Testis (tissue), 3 donors: ENCODE measurements around the gene SIL1. TPM values are rescaled to one million over a fixed set of nuclear protein-coding genes. Genes with fewer than 3 reads are reported as not detected.
A peak's percentile ranks its signal among the peaks of the same experiment; 100 is the strongest.

Experiments
- DNase-seq: peaks from one replicate; pipeline ENCODE4 v3.0.0-alpha.2; 2019
- H3K27ac ChIP-seq, 2 donors: fragments of 200-600 bp; sonication (generic); one replicate each; pipeline ENCODE4 v1.5.1; 2019
- H3K27me3 ChIP-seq: fragments of 200-600 bp; sonication (generic); one replicate; pipeline ENCODE4 v1.5.1; 2019
- H3K36me3 ChIP-seq: fragments of 200-600 bp; sonication (generic); one replicate; pipeline ENCODE4 v1.5.1; 2017; ENCODE audit warnings: low read depth; ENCODE audit errors: missing control alignments
- H3K4me1 ChIP-seq: fragments of 200-600 bp; sonication (generic); one replicate; pipeline ENCODE4 v1.5.1; 2019
- H3K4me3 ChIP-seq, 2 donors: fragments of 200-600 bp; sonication (generic); one replicate each; pipeline ENCODE4 v1.5.1; 2017 to 2019
- H3K9me3 ChIP-seq: fragments of 200-600 bp; sonication (generic); one replicate; pipeline ENCODE4 v1.5.1; 2017
- POLR2A ChIP-seq: fragments of 450-650 bp; IDR thresholded peaks from one replicate; pipeline ENCODE4 v1.6.1; 2017; ENCODE audit warnings: antibody characterized with exemption, mild to moderate bottlenecking, moderate library complexity
- WGBS, 2 donors: methylation state at CpG; one replicate each; pipeline ENCODE4 v1.1.5; 2018; 5-methylcytosine and 5-hydroxymethylcytosine counted together
- intact Hi-C: fragments of 100-400 bp; cut with DNase I; formaldehyde crosslinking; loops from one replicate; pipeline ENCODE4 v1.15.1; 2023; ENCODE audit warnings: low total_unique reads
- polyA plus RNA-seq: library from polyadenylated mRNA; stranded (reverse); fragments of 350-450 nt; fragmentation: Illumina TruSeq; extraction: RNeasy Lipid Tissue Mini Kit (QIAGEN cat#74804); gene quantifications from one replicate; pipeline ENCODE4 v1.2.3, GENCODE V29; 2014; ENCODE audit warnings: low read depth, low replicate concordance; ENCODE audit not compliant: insufficient read depth
- total RNA-seq, 2 donors: library from RNA; depleted of rRNA; stranded (reverse); fragments of >200 nt; gene quantifications; one replicate each; pipeline ENCODE4 v1.2.3, GENCODE V29; 2016
- TF ChIP-seq, protein P1 (sequence below), 3 experiments: fragments of 450-650 bp in 2 of 3; fragments of 200-600 bp in 1 of 3; sonication (generic) in 1 of 3; IDR thresholded peaks; one replicate each; pipeline ENCODE4 v1.5.1; 2016 to 2019; ENCODE audit warnings: antibody characterized with exemption in 3 of 3, mild to moderate bottlenecking in 2 of 3, moderate library complexity in 1 of 3

Gene SIL1
- total and polyA plus RNA-seq, 3 donors from 2014 or later: 86.5 to 116 (median 98.2) TPM

DNA sequence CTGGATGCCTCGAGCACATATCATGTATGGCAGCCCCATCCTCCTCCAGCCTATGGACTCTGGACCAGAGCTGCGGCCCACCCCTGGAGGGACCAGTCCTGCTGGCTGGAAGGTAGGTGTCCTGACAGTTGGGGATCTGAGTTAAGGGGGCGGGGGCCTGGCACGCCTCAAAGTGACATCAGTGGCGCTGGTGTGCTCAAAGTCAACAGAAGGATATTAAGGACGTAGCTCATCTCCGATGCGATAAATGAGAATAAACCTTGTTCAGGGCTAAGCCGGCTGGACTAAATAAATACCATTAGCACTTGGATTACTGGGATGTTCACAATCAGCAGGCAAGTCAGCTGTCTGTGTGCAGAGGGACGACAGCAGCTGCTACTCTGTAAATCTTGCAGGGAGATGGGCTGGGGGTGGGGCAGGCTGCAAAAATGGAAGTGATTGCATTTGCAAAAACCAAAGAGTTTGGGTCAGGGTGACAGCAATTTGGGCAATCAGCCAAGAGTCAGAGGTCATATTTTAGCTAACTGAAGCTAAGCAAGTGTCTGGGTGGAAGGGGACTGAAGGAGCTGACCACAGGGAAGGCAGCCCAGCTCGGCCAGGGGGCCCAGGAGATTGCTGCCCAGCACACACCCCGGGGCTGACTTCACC is 243.0 kb downstream of the SIL1 start:
- H3K36me3 ChIP-seq: no peaks in the 10 kb centered on the region
- no peak overlapping the region for H3K27ac ChIP-seq
- no peak for TF ChIP-seq POLR2A
- TF ChIP-seq, protein P1, sequence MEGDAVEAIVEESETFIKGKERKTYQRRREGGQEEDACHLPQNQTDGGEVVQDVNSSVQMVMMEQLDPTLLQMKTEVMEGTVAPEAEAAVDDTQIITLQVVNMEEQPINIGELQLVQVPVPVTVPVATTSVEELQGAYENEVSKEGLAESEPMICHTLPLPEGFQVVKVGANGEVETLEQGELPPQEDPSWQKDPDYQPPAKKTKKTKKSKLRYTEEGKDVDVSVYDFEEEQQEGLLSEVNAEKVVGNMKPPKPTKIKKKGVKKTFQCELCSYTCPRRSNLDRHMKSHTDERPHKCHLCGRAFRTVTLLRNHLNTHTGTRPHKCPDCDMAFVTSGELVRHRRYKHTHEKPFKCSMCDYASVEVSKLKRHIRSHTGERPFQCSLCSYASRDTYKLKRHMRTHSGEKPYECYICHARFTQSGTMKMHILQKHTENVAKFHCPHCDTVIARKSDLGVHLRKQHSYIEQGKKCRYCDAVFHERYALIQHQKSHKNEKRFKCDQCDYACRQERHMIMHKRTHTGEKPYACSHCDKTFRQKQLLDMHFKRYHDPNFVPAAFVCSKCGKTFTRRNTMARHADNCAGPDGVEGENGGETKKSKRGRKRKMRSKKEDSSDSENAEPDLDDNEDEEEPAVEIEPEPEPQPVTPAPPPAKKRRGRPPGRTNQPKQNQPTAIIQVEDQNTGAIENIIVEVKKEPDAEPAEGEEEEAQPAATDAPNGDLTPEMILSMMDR (IDR thresholded peaks at IDR 0.05): no peak
- H3K9me3 ChIP-seq: no peaks in the 10 kb centered on the region
- no peak overlapping the region for H3K4me3 ChIP-seq
- 67 to 82% methylated on average over 12 of the region's 12 CpGs for WGBS, 2 donors
- intact Hi-C loops: no loop called here
- no peaks in the 10 kb centered on the region for H3K27me3 ChIP-seq
- peaks cover 24% of the 10 kb centered on the region for H3K4me1 ChIP-seq
- no peak for DNase-seq

DNA sequence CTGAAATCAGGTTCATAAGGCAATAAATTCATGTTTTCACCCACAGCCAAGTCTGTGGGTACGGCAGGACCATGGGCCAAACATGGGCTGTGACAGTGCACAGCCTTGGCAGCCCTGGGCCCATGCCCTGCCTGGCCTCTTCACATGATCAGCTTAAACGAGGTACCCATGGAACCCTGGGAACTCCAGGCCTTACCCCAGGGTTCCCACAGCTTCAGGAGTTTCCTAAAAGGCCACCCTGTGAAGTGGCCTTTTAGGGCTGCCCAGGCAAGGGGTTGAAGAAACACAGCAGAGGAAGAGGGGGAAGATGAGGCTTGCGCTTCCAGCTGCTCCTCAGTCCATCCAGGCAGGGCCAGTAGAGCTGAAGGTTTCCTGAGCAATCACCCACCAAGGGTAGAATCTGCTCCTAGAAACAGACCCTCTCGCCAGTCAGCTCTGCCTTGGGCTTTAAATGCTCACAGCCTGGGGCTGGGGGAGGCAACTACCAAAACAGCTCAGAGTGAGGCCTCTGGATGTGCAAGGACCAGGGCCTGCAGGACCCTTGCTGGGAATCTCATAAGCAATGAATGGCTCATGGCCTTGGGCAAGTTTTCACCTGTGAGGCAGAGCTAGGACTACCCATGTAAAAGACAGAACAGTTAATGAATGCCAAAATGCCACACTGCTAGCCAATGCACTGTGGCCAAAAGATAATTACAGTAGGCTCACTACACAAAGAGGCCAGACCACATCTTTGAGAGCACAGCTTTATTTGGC is 243.7 kb downstream of the SIL1 start:
- H3K27ac ChIP-seq: peak overlapping the region in 1 of 2 donors; percentile 68
- H3K4me1 ChIP-seq: peaks cover 31% of the 10 kb centered on the region
- no peak for DNase-seq
- H3K36me3 ChIP-seq: no peaks in the 10 kb centered on the region
- 84 to 90% methylated on average over 4 of the region's 4 CpGs for WGBS, 2 donors
- intact Hi-C loops: no loop called here
- TF ChIP-seq POLR2A: no peak
- TF ChIP-seq, protein P1 (IDR thresholded peaks at IDR 0.05): no peak
- no peaks in the 10 kb centered on the region for H3K27me3 ChIP-seq
- H3K4me3 ChIP-seq: no peak overlapping the region
- H3K9me3 ChIP-seq: no peaks in the 10 kb centered on the region

DNA sequence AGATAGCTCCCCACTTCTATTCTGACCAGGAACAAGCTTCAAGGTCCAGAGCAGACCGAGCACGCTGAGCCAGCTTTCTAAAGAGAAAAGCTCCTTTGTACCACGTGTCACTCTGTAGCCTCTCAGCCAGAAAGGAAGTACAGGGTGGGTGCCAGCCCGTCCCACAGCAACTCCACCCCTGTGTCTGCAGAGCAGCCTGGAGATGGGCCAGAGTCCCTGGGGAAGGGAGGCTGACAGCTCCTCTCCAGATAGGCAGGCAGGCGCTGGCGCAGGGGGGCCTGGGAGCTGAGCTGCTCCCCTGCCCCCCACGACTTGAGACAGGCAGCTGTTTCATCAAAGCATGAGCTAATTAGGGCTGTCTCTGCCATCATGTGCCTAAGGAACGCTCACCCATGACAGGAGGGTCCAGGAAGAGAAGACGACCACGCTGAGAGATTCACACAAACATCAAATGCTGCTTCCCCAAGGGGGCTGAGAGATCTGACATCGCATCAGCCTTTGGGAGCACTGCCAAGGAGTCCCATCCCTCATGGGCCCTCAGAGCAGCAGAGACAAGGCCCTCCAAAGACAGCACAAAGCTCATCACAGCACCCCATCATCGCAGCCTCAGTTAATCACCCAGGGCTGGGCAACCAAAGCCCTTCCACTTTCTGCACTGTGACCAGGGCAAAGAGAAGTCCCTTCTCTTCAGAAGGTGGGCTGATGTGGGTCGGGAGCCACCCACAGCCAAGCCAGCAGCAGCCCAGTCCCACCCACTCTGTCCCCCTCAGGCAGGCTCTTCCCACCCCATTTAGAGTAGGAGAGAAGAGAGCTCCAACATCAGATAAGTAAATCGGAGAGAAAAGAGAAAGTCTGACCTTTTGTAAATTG is 244.5 kb downstream of the SIL1 start:
- peak; percentile 92 for DNase-seq
- Histone ChIP-seq H3K9me3 (no peaks in the 10 kb centered on the region), H3K27me3 (no peaks in the 10 kb centered on the region), H3K36me3 (no peaks in the 10 kb centered on the region), H3K4me3 (no peak overlapping the region), H3K4me1 (peaks cover 39% of the 10 kb centered on the region), H3K27ac (peak overlapping the region; percentile 33 to 68)
- WGBS, 2 donors: 36 to 37% methylated on average over 10 to 14 of the region's 14 CpGs
- intact Hi-C loops: no loop called here
- TF ChIP-seq POLR2A: no peak
- TF ChIP-seq, protein P1 (IDR thresholded peaks at IDR 0.05): no peak

DNA sequence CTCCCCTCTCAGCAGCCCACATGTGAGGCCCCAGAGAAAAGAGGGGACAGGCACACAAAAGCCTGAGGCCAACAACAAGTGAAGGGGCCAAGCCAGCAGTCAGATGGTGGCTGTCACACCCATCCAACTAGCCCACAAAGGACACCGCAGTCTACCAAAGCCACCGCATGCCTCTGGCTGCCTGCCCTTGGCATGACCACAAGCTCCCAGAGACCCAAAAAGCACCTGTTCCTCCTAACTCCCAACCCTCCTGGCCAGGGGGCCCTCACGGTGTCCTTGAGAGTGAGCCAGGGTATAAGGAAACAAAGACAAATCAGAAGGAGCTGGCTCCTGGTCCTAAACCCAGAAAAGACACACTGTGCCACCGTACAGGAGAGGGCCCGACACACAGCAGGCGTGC is 245.2 kb downstream of the SIL1 start:
- Histone ChIP-seq H3K27me3 (no peaks in the 10 kb centered on the region), H3K9me3 (no peaks in the 10 kb centered on the region), H3K4me1 (peaks cover 45% of the 10 kb centered on the region), H3K4me3 (no peak overlapping the region), H3K27ac (peak overlapping the region in 1 of 2 donors; percentile 68), H3K36me3 (no peaks in the 10 kb centered on the region)
- intact Hi-C loops: no loop called here
- DNase-seq: no peak
- WGBS, 2 donors: 20 to 39% methylated on average over 5 to 6 of the region's 6 CpGs
- TF ChIP-seq, protein P1 (IDR thresholded peaks at IDR 0.05): no peak
- TF ChIP-seq POLR2A: no peak
